ENCODE data around the gene CTNND2. TPM values are rescaled to one million over a fixed set of nuclear protein-coding genes. Genes with fewer than 3 reads are reported as not detected.

The CTNND2 gene
- polyA plus RNA-seq, 1 donor from 2014 or later, result 67.0 TPM

DNA sequence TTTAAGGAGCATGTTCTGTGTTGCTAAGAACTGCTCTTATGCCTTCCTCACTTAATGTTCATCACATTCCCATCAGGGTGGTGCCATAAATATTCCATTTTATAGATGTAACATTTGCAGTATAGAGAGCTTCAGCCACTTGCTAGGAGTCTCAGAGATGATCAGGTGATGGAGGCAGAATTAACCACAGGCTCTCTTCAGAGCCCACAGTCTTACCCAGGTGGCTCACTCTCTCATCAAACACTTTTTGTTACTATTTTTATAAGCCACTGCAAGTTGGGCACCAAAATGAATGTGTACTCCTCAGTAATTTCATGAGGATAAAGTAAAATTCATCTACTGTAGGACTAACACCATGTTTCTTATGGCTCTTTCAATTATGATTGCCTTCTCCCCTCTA, 651.7 kb downstream of the CTNND2 start:
- Histone ChIP-seq H3K9me3 (ENCODE audit: low read length) (no peaks in the 10 kb centered on the region), H3K4me2 (ENCODE audit: low read length) (no peak overlapping the region), H4K20me1 (ENCODE audit: insufficient read depth) (no peaks in the 10 kb centered on the region), H3K27me3 (ENCODE audit: insufficient read depth, low read depth, low read length) (no peaks in the 10 kb centered on the region), H3K9ac (ENCODE audit: low read length) (no peak overlapping the region), H3K36me3 (ENCODE audit: insufficient read depth, low read length) (peaks cover 4% of the 10 kb centered on the region), H3K27ac (ENCODE audit: low read length) (no peak overlapping the region), H3K79me2 (replicated peaks; ENCODE audit: insufficient read depth, low read length) (no peaks in the 10 kb centered on the region), H3F3A (ENCODE audit: insufficient read depth, low read length, poor library complexity, severe bottlenecking) (no peaks in the 10 kb centered on the region), H2AFZ (ENCODE audit: low read depth, low read length) (no peak overlapping the region), H3K4me3 (ENCODE audit: low read length) (no peak overlapping the region), H3K9me2 (ENCODE audit: insufficient read depth, low read length) (no peaks in the 10 kb centered on the region)
- TF ChIP-seq EP300 (conservative IDR thresholded peaks at IDR 0.05; ENCODE audit: poor library complexity, severe bottlenecking) (no peak), SMC3 (conservative IDR thresholded peaks at IDR 0.05; ENCODE audit: poor library complexity) (no peak), EZH2 (IDR thresholded peaks at IDR 0.05; ENCODE audit: borderline replicate concordance, insufficient read depth, low read length, poor library complexity, severe bottlenecking) (no peak), POLR2AphosphoS5 (IDR thresholded peaks at IDR 0.05) (no peak), TAF1 (IDR thresholded peaks at IDR 0.05; ENCODE audit: low read depth) (no peak), MXI1 (conservative IDR thresholded peaks at IDR 0.05; ENCODE audit: poor library complexity, severe bottlenecking) (no peak), RAD21 (conservative IDR thresholded peaks at IDR 0.05) (no peak)
- TF ChIP-seq, protein P1, sequence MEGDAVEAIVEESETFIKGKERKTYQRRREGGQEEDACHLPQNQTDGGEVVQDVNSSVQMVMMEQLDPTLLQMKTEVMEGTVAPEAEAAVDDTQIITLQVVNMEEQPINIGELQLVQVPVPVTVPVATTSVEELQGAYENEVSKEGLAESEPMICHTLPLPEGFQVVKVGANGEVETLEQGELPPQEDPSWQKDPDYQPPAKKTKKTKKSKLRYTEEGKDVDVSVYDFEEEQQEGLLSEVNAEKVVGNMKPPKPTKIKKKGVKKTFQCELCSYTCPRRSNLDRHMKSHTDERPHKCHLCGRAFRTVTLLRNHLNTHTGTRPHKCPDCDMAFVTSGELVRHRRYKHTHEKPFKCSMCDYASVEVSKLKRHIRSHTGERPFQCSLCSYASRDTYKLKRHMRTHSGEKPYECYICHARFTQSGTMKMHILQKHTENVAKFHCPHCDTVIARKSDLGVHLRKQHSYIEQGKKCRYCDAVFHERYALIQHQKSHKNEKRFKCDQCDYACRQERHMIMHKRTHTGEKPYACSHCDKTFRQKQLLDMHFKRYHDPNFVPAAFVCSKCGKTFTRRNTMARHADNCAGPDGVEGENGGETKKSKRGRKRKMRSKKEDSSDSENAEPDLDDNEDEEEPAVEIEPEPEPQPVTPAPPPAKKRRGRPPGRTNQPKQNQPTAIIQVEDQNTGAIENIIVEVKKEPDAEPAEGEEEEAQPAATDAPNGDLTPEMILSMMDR (IDR thresholded peaks at IDR 0.05; ENCODE audit: poor library complexity, severe bottlenecking), result no peak
- TF ChIP-seq, protein P2, sequence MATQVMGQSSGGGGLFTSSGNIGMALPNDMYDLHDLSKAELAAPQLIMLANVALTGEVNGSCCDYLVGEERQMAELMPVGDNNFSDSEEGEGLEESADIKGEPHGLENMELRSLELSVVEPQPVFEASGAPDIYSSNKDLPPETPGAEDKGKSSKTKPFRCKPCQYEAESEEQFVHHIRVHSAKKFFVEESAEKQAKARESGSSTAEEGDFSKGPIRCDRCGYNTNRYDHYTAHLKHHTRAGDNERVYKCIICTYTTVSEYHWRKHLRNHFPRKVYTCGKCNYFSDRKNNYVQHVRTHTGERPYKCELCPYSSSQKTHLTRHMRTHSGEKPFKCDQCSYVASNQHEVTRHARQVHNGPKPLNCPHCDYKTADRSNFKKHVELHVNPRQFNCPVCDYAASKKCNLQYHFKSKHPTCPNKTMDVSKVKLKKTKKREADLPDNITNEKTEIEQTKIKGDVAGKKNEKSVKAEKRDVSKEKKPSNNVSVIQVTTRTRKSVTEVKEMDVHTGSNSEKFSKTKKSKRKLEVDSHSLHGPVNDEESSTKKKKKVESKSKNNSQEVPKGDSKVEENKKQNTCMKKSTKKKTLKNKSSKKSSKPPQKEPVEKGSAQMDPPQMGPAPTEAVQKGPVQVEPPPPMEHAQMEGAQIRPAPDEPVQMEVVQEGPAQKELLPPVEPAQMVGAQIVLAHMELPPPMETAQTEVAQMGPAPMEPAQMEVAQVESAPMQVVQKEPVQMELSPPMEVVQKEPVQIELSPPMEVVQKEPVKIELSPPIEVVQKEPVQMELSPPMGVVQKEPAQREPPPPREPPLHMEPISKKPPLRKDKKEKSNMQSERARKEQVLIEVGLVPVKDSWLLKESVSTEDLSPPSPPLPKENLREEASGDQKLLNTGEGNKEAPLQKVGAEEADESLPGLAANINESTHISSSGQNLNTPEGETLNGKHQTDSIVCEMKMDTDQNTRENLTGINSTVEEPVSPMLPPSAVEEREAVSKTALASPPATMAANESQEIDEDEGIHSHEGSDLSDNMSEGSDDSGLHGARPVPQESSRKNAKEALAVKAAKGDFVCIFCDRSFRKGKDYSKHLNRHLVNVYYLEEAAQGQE (IDR thresholded peaks at IDR 0.05; ENCODE audit: borderline replicate concordance), result no peak

DNA sequence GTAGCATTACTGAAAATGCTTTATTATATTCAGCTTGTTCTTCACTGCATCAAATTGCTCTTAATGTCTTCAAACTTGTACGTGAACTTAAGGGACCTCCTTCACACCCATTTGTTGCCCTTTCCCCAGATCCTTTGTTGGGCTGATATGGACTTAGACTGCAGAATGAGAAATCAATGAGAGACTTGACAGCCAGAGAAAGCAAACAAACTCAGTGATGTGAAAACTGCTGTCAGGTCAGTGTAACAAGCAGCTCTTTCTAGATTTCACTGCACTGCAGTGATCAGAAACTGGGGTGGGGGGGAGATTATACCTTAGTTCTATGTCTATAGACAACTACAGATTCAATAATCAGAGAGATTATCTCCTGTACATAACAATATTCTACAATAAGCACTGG, 652.2 kb downstream of the CTNND2 start:
- no peak overlapping the region for H2AFZ ChIP-seq (ENCODE audit: low read depth, low read length)
- H3K4me2 ChIP-seq (ENCODE audit: low read length), result no peak overlapping the region
- H3K27me3 ChIP-seq (ENCODE audit: insufficient read depth, low read depth, low read length), result no peaks in the 10 kb centered on the region
- H4K20me1 ChIP-seq (ENCODE audit: insufficient read depth), result no peaks in the 10 kb centered on the region
- H3K79me2 ChIP-seq (replicated peaks; ENCODE audit: insufficient read depth, low read length), result no peaks in the 10 kb centered on the region
- H3K9ac ChIP-seq (ENCODE audit: low read length), result no peak overlapping the region
- peaks cover 4% of the 10 kb centered on the region for H3K36me3 ChIP-seq (ENCODE audit: insufficient read depth, low read length)
- TF ChIP-seq POLR2AphosphoS5 (IDR thresholded peaks at IDR 0.05), result peak; percentile 38
- peak; percentile 27 for TF ChIP-seq EP300 (conservative IDR thresholded peaks at IDR 0.05; ENCODE audit: poor library complexity, severe bottlenecking)
- no peak for TF ChIP-seq EZH2 (IDR thresholded peaks at IDR 0.05; ENCODE audit: borderline replicate concordance, insufficient read depth, low read length, poor library complexity, severe bottlenecking)
- no peak overlapping the region for H3K4me3 ChIP-seq (ENCODE audit: low read length)
- H3K9me2 ChIP-seq (ENCODE audit: insufficient read depth, low read length), result no peaks in the 10 kb centered on the region
- no peak overlapping the region for H3K27ac ChIP-seq (ENCODE audit: low read length)
- no peaks in the 10 kb centered on the region for H3F3A ChIP-seq (ENCODE audit: insufficient read depth, low read length, poor library complexity, severe bottlenecking)
- no peaks in the 10 kb centered on the region for H3K9me3 ChIP-seq (ENCODE audit: low read length)
